ENCODE measurements around the gene ITGB4.
A peak's percentile ranks its signal among the peaks of the same experiment; 100 is the strongest.

The ITGB4 gene

GRCh38 chr17:75698659-75699058 is 22.6 kb upstream of the ITGB4 start:
- no peak for DNase-seq

DNA sequence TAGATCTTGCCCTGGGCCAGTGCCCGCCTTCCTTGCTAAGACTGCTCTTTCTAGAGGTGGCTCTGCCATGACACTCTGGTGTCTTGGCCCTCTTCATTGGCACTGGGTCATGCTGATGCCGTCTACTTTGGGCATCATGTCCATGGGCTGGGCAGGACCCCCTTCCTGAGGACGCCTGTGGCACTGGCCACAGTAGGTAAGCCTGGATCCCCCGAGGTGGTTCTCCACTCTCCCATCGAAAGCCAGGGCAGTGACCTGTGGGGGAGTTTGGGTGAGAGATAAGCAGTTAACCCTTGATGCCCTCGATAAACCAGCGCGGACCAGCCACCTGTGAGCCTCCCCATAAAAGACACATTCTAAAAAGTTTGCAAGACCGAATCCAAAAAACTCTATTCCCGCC is 20.0 kb upstream of the ITGB4 start:
- DNase-seq: no peak

DNA sequence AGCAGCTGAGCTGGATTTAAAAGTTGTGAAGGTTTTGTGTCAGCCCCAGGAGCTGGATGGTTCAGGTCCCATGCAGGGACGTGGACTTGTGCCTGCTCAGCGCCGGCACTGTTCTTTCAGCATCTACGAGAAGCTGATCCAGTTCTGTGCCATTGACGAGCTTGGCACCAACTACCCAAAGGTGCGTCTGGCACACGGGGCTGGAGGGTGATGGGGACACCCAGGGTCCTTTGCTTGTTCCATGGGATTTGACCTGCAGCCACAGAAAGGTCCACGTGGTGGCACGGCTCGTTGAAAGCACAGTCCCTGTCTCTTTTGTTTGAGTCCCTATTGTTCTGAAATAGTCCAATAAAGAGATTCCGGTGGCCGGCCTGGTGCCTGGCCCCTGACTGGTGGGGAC is 18.1 kb upstream of the ITGB4 start:
- DNase-seq: no peak

GRCh38 chr17:75703591-75703990 is 17.7 kb upstream of the ITGB4 start:
- no peak for DNase-seq

DNA sequence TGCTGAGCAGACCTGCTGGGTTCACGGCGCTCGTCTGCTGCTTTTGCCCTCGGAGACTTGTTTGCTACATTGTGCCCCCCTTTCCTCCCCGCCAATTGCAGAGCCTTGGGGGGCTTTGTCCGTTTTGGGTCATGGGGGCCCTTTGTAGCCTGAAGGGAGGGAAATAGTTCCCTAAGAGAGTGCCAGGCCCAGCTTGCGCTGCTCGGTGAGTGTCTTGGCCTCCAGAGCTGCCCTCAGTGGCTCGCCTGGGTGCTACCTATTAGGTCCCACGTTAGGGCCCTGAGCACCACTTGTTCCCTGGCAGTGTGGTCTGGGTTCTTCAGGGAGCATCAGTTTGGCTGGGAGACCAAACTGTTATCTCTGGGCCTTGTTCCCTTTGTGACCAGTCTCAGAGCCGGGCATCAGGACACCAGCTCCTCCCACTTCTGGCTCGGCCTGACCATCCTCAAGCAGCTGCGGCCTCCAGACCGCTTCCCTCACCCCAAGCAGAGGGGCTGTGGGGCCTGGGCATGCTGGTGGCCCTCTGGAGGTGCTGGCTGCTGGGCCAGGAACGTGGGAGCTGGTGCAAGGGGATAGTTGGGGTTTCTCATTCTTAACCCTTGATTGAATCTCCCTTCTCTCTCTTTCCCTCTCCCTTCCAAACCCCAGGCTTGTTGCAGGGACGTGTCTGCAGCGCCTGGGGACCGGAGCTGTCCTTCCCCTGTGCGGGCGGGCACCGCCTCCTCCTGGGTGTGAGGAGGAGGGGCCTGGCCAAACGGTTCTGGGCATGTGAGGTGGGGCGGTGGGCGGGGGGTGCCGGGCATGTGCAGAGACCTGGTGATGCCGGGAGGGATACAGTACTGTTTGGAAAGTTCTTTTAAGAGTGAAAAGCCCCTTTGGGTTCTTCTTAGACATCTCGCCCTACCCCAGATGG is 16.0 kb upstream of the ITGB4 start:
- DNase-seq: no peak

- no peak for DNase-seq
Measured at GRCh38 chr17:75706042-75706728, 15.1 kb upstream of the ITGB4 start.

DNA sequence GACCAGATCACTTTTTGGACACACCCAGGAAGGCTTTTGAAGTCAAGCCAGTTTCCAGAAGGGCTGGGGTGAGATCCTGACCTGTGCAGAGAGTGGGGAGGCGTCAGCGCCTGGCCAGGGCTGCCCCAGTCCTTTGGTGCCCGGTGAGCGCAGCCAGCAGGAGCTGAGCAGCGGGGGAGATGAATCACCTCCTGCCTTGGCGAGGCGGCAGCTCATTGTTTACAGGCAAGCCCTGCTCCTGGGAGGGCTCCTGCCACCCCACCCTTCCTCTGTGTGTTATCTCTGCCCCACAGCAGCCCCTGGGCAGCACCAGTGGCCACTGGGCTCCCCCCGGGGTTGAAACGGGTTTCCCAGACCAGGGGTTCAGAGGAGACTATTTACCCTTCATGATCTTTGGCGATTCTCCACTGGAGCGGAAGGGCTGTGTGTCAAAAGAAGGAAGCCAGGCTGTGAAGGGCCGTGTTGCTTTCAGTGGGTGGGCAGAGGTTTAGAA is 14.1 kb upstream of the ITGB4 start:
- no peak for DNase-seq

DNA sequence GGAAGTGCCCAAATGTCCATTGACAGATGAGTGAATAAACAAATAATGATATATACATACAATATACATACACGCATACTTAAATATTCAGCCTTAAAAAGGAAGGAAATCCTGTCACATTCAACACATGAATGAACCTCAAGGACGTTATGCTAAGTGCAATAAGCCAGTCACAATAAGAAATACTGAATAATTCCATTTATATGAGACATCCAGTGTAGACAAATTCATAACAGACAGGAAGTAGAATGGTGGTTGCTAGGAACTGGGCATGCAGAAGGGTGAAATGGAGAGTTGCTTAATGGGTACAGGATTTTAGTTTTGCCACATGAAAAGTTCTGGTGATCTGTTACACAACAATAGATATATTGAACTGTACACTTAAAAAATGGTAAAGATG is 8.8 kb upstream of the ITGB4 start:
- no peak for DNase-seq

GRCh38 chr17:75719732-75720131 is 1.5 kb upstream of the ITGB4 start:
- DNase-seq: no peak

DNA sequence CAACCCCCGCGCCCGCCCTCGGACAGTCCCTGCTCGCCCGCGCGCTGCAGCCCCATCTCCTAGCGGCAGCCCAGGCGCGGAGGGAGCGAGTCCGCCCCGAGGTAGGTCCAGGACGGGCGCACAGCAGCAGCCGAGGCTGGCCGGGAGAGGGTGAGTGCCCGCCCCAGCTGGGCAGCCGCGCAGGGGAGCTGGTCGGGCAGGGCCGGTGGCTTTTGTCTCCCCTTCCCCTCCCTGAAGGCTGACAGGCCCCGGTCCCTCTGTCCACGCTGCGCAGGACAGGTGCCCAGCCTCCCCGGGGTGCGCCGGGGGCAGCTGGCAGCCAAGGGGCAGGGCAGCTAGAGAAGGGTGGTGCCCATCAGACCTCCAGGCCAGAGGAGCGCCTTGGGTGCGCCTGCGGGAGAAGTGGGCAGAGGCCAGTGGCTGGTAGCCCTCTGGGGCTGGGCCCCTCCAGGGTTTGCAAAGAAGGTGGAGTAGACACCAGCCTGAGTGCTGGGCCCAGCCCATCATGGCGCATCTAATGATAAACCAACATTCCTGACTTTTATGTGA is 278 bp downstream of the ITGB4 start:
- no peak for DNase-seq

DNA sequence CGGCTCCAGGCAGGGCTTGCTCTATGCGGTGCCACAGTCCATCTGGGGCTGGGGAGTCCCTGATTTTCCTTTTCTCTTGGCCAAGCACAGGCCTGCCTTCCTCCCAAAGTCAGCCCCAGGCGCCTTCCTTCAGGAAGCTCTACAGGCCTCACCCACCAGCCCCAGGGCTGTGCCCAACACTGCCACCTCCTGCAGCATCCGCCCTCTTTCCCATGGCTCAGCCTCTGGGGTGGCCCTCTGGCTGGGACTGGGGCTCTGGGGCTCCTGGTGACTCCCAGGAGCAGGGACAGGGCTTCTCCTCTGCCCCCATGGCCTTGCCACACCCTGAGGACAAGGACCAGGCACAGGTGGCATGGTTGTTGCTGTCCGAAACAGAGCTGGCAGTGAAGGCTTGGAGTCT is 817 bp downstream of the ITGB4 start:
- DNase-seq: no peak

GRCh38 chr17:75722542-75723095 is 1.4 kb downstream of the ITGB4 start:
- no peak for DNase-seq

GRCh38 chr17:75723171-75723930 is 2.1 kb downstream of the ITGB4 start:
- DNase-seq: peak; percentile 17 to 21

DNA sequence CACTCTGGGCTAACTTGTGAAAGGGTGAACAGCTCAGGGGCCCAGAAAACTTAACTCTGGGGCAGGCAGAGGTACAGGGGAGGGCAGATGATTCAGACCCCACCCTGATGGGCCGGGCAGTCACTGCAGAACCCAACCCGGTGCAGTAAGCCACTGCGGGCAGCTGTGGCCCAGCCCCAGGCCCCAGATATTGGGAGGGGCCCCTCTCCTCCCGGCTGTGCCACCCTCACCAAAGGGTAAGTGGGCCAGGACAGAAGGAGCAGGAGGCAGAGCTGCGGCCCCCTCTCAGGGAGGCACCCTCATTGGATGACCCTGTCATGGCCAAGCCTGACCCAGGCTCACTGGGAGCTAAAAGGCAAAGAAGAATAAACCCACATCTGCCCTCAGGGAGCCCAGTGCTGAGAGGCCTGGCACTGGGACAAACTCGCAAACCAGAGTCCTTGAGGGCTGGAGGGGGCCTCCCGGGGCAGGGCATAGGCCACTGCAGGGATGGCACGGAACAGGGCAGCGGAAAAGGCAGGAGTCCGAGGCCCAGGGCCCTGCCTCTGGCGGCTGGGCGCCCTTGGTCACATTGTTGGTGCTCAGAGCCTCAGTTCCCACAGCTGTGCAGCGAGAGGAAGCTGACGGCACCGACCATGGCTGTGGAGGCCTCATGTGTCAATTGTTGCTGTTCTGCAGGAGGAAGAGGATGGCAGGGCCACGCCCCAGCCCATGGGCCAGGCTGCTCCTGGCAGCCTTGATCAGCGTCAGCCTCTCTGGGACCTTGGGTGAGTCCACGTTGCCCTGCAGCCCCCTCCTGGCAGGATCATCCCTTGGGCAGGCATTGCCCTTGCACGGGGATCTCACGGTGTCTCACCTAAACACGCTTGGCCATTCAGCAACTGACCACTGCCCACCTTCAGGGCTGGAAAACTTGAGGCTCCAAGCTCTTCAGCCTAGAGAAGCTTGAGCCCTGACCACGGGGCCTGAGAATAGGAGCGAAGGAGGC is 3.1 kb downstream of the ITGB4 start:
- no peak for DNase-seq

DNA sequence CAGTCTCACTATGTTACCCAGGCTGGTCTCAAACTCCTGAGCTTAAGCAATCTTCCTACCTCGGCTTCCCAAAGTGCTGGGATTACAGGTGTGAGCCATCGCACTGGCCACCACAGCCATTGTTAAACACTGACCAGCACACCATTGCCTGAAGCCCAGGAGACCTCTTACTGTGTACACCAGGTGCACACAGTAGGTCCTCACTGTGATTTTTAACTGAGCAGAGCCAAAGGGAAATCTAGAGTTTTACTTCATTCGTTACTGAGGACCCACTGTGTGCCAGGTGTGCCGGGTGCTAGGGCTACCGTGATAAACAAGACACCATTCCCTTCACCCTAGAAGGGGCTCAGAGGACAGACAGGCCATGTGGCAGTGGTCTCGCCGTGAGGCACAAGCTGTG is 4.2 kb downstream of the ITGB4 start:
- no peak for DNase-seq

GRCh38 chr17:75727391-75727790 is 6.1 kb downstream of the ITGB4 start:
- DNase-seq: no peak

DNA sequence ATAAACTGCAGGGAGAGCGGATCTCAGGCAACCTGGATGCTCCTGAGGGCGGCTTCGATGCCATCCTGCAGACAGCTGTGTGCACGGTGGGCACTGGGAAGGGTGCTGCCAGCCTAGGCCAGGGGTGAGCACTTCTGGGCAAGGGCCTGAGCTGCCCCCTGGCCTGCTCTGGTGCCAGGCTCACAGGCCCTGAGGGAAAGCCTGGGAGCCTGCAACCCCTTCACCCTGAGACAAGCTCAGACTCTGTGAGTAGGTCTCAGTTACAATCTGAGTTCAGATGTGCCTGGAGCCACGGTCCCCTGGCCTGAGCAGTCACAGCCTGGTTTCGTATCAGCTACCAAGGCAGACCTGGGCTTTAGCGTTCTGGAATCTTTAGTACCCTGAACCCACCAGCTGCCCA is 8.1 kb downstream of the ITGB4 start:
- no peak for DNase-seq

- DNase-seq: no peak
Measured at GRCh38 chr17:75730065-75730464, 8.8 kb downstream of the ITGB4 start.

DNA sequence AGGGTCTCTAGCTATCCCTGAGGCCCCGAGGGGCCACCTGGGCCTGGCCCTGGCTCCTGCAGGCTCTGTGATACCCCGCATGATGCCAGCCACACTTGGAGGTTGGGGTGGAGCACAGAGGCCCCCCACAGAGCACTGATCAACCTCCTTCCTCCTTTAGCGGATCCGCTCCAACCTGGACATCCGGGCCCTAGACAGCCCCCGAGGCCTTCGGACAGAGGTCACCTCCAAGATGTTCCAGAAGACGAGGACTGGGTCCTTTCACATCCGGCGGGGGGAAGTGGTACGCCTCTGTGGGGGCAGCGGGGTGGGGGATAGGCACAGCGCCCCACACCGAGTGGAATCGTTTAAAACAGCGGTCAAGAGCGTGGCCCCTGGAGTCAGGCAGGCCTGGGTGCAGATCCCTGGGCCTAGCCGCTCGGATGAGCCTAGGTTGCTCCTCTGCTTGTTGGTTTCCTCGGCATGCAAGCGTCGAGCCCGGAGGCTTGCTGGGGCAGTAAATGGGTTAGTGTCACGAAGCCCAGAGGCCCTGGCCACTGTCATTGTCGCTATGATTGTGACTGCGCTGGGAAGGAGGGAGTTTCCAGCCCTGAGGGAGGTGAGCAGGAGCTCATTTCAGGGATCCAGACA is 9.9 kb downstream of the ITGB4 start:
- DNase-seq: no peak

DNA sequence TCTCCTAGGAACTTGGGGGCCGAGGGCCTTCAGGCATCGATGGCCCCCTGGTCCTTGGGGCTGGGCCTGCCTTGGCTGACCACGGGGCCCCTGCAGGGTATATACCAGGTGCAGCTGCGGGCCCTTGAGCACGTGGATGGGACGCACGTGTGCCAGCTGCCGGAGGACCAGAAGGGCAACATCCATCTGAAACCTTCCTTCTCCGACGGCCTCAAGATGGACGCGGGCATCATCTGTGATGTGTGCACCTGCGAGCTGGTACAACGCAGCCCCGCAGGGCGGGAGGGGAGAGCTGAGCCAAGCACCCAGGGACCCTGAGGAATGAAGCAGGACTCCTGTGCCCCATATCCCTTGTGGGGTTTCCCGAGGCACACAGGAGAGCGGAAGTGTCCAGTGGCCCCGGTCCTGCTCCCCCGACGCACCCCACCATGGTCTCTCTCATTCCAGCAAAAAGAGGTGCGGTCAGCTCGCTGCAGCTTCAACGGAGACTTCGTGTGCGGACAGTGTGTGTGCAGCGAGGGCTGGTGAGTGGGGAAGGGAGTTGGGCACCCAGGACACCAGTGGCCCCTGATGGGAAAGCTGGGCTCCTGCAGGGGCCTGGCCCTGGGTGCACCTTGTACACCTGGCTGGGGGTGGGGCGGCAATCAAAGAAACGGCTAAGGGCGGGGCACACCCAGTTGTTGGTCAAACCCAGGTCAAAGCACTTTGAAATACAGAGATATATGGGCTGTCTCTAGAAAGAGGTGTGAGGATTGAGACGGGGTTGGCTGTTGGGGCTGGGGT is 10.6 kb downstream of the ITGB4 start:
- no peak for DNase-seq

All from NCI-H2081 (cell line).